B cell (primary cell): ENCODE results near the gene RNASE7.

Source experiments
- EZH2 ChIP-seq: IDR thresholded peaks from 2 replicates; pipeline ENCODE4 v1.6.1; 2012; ENCODE audit warnings: borderline replicate concordance, low read depth, mild to moderate bottlenecking, moderate library complexity, low read length; ENCODE audit not compliant: insufficient read depth, poor library complexity, severe bottlenecking
- TF ChIP-seq, protein P1 (sequence below): fragments of 200-600 bp; IDR thresholded peaks from one replicate; pipeline ENCODE4 v1.8.0; 2022; ENCODE audit warnings: antibody characterized with exemption, mild to moderate bottlenecking

DNA sequence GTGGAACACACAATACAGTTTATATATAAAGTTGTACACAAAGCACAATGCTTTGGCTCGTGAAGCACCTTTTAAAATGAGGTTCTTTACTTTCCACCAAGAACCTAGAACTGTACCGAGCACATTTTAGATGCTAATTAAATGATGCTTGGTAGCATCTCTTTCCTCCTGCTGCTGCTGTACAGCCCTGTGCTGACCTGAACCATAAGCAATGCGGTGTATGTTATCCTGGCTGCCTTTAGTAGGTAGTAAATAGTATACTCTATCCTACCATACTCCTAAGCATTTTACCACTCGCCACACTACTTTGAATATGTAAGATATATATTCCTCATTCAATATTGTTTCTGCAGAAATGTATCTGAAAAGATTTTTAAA, 12.6 kb downstream of the RNASE7 start:
- TF ChIP-seq, protein P1, sequence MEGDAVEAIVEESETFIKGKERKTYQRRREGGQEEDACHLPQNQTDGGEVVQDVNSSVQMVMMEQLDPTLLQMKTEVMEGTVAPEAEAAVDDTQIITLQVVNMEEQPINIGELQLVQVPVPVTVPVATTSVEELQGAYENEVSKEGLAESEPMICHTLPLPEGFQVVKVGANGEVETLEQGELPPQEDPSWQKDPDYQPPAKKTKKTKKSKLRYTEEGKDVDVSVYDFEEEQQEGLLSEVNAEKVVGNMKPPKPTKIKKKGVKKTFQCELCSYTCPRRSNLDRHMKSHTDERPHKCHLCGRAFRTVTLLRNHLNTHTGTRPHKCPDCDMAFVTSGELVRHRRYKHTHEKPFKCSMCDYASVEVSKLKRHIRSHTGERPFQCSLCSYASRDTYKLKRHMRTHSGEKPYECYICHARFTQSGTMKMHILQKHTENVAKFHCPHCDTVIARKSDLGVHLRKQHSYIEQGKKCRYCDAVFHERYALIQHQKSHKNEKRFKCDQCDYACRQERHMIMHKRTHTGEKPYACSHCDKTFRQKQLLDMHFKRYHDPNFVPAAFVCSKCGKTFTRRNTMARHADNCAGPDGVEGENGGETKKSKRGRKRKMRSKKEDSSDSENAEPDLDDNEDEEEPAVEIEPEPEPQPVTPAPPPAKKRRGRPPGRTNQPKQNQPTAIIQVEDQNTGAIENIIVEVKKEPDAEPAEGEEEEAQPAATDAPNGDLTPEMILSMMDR: no peak
- TF ChIP-seq EZH2: no peak
